HepG2 (cell line): ENCODE results near the gene C9orf40. TPM values are rescaled to one million over a fixed set of nuclear protein-coding genes. Genes with fewer than 3 reads are reported as not detected.

Experiments
- CREB3 ChIP-seq: sonication (generic); formaldehyde crosslinking; IDR thresholded peaks from 2 replicates; pipeline ENCODE4 v1.5.0; 2020; ENCODE audit warnings: missing genetic modification reagents
- HCFC1 ChIP-seq: fragments of 150-350 bp; IDR thresholded peaks from 2 replicates; pipeline ENCODE4 v1.6.1; 2014; ENCODE audit warnings: low read depth, low read length
- HMGA1 ChIP-seq: sonication (generic); formaldehyde crosslinking; conservative IDR thresholded peaks from 2 replicates; pipeline ENCODE4 v1.4.0; 2020; ENCODE audit warnings: missing genetic modification reagents
- JUND ChIP-seq: sonication (generic); formaldehyde crosslinking; IDR thresholded peaks from 2 replicates; pipeline ENCODE4 v1.8.0; 2022; ENCODE audit warnings: mild to moderate bottlenecking, missing genetic modification reagents
- KLF13 ChIP-seq: sonication (generic); formaldehyde crosslinking; IDR thresholded peaks from 2 replicates; pipeline ENCODE4 v1.4.0; 2020; ENCODE audit warnings: mild to moderate bottlenecking, missing genetic modification reagents
- LCORL ChIP-seq, 2 experiments: fragments of 450-650 bp in 1 of 2; sonication (generic) in 1 of 2; formaldehyde crosslinking in 1 of 2; IDR thresholded peaks; 2 replicates each; pipeline versions ENCODE4 v1.5.0 to v1.6.1; 2017 to 2020; ENCODE audit warnings: antibody characterized with exemption in 1 of 2, missing genetic modification reagents in 1 of 2
- NFIB ChIP-seq: sonication (generic); formaldehyde crosslinking; IDR thresholded peaks from 2 replicates; pipeline ENCODE4 v1.9.0; 2021; ENCODE audit warnings: missing genetic modification reagents, mild to moderate bottlenecking, borderline replicate concordance
- NFIC ChIP-seq: IDR thresholded peaks from 2 replicates; pipeline ENCODE4 v1.6.1; 2012; ENCODE audit warnings: mild to moderate bottlenecking, low read length, inconsistent platforms
- SP140L ChIP-seq: sonication (generic); formaldehyde crosslinking; IDR thresholded peaks from 2 replicates; pipeline ENCODE4 v1.4.0; 2020; ENCODE audit warnings: missing genetic modification reagents, borderline replicate concordance
- SRY ChIP-seq: sonication (generic); formaldehyde crosslinking; IDR thresholded peaks from 2 replicates; pipeline ENCODE4 v1.8.0; 2022; ENCODE audit warnings: mild to moderate bottlenecking, missing genetic modification reagents
- TCF7L2 ChIP-seq: IDR thresholded peaks from 2 replicates; pipeline ENCODE4 v1.6.1; 2011; ENCODE audit warnings: mild to moderate bottlenecking, low read depth, low read length, moderate library complexity
- TOE1 ChIP-seq: sonication (generic); formaldehyde crosslinking; IDR thresholded peaks from 2 replicates; pipeline ENCODE4 v1.4.0; 2020; ENCODE audit warnings: mild to moderate bottlenecking, missing genetic modification reagents
- TSC22D2 ChIP-seq: sonication (generic); formaldehyde crosslinking; IDR thresholded peaks from 2 replicates; pipeline ENCODE4 v1.5.1; 2020; ENCODE audit warnings: missing genetic modification reagents, mild to moderate bottlenecking, borderline replicate concordance
- YY1 ChIP-seq: IDR thresholded peaks from 2 replicates; pipeline ENCODE4 v1.6.1; 2011; ENCODE audit warnings: low read length, low read depth, moderate library complexity, mild to moderate bottlenecking; ENCODE audit not compliant: insufficient read depth, insufficient replicate concordance
- ZBTB20 ChIP-seq: sonication (generic); formaldehyde crosslinking; IDR thresholded peaks from 2 replicates; pipeline ENCODE4 v1.8.1; 2023; ENCODE audit warnings: missing genetic modification reagents, low read depth, mild to moderate bottlenecking, borderline replicate concordance
- ZFAT ChIP-seq: sonication (generic); formaldehyde crosslinking; conservative IDR thresholded peaks from 2 replicates; pipeline ENCODE4 v1.8.1; 2023; ENCODE audit warnings: missing genetic modification reagents, inconsistent platforms
- ZFP41 ChIP-seq: sonication (generic); formaldehyde crosslinking; IDR thresholded peaks from 2 replicates; pipeline ENCODE4 v1.4.0; 2020; ENCODE audit warnings: mild to moderate bottlenecking, missing genetic modification reagents, borderline replicate concordance
- ZKSCAN8 ChIP-seq: IDR thresholded peaks from 2 replicates; pipeline ENCODE4 v1.6.1; 2016; ENCODE audit warnings: borderline replicate concordance, missing genetic modification reagents, missing compliant biosample characterization
- ZNF101 ChIP-seq: sonication (generic); formaldehyde crosslinking; IDR thresholded peaks from 2 replicates; pipeline ENCODE4 v1.4.0; 2020; ENCODE audit warnings: mild to moderate bottlenecking, low read depth, missing genetic modification reagents, borderline replicate concordance
- ZNF317 ChIP-seq: sonication (generic); formaldehyde crosslinking; IDR thresholded peaks from 2 replicates; pipeline ENCODE4 v1.5.0; 2020; ENCODE audit warnings: mild to moderate bottlenecking, missing genetic modification reagents
- ZNF430 ChIP-seq: sonication (generic); formaldehyde crosslinking; IDR thresholded peaks from 2 replicates; pipeline ENCODE4 v1.9.0; 2021; ENCODE audit warnings: mild to moderate bottlenecking, missing genetic modification reagents
- ZNF674 ChIP-seq: sonication (generic); formaldehyde crosslinking; IDR thresholded peaks from 2 replicates; pipeline ENCODE4 v1.5.0; 2020; ENCODE audit warnings: low read depth, mild to moderate bottlenecking, missing genetic modification reagents
- polyA plus RNA-seq, 8 experiments: library from polyadenylated mRNA; depleted of rRNA in 3 of 8; stranded (reverse) in 7 of 8; unstranded in 1 of 8; fragments of >200 nt; fragmentation: Illumina TruSeq in 4 of 8; extraction: Trizol in 4 of 8; gene quantifications; 2 replicates each; pipeline versions ENCODE4 v1.2.1 to v1.2.3, GENCODE V29; 2011 to 2016; ENCODE audit warnings: low read depth in 4 of 8, missing spikeins in 1 of 8, mixed read lengths in 1 of 8; ENCODE audit not compliant: insufficient read depth in 1 of 8
- total RNA-seq, 5 experiments: library from RNA; depleted of rRNA; stranded (reverse); fragments of >200 nt; fragmentation: Illumina TruSeq; extraction: Trizol; gene quantifications; 2 replicates each; pipeline ENCODE4 v1.2.3, GENCODE V29; 2016; ENCODE audit warnings: low read depth in 1 of 5
- TF ChIP-seq, protein P1 (sequence below): IDR thresholded peaks from 2 replicates; pipeline ENCODE4 v1.6.1; 2012; ENCODE audit warnings: low read depth, low read length, improper control_type of control experiment
- TF ChIP-seq, protein P2 (sequence below): sonication (generic); formaldehyde crosslinking; IDR thresholded peaks from 2 replicates; pipeline ENCODE4 v1.4.0; 2020; ENCODE audit warnings: missing genetic modification reagents
- TF ChIP-seq, protein P3 (sequence below): sonication (generic); formaldehyde crosslinking; IDR thresholded peaks from 2 replicates; pipeline ENCODE4; 2020; ENCODE audit warnings: missing genetic modification reagents, mild to moderate bottlenecking, borderline replicate concordance

The C9orf40 gene
- total and polyA plus RNA-seq, 2 of the 13 experiments (the other 11 are each of a cell fraction or from before 2014, with no cell fraction given) = 3.0 to 13.5 TPM

GRCh38 chr9:74940600-74940999 is 12.1 kb downstream of the C9orf40 start (continued):
- TF ChIP-seq, protein P1, sequence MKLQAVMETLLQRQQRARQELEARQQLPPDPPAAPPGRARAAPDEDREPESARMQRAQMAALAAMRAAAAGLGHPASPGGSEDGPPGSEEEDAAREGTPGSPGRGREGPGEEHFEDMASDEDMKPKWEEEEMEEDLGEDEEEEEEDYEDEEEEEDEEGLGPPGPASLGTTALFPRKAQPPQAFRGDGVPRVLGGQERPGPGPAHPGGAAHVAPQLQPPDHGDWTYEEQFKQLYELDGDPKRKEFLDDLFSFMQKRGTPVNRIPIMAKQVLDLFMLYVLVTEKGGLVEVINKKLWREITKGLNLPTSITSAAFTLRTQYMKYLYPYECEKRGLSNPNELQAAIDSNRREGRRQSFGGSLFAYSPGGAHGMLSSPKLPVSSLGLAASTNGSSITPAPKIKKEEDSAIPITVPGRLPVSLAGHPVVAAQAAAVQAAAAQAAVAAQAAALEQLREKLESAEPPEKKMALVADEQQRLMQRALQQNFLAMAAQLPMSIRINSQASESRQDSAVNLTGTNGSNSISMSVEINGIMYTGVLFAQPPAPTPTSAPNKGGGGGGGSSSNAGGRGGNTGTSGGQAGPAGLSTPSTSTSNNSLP = peak; percentile 64; the same call in 1 of the 2 replicates
- TF ChIP-seq, protein P2, sequence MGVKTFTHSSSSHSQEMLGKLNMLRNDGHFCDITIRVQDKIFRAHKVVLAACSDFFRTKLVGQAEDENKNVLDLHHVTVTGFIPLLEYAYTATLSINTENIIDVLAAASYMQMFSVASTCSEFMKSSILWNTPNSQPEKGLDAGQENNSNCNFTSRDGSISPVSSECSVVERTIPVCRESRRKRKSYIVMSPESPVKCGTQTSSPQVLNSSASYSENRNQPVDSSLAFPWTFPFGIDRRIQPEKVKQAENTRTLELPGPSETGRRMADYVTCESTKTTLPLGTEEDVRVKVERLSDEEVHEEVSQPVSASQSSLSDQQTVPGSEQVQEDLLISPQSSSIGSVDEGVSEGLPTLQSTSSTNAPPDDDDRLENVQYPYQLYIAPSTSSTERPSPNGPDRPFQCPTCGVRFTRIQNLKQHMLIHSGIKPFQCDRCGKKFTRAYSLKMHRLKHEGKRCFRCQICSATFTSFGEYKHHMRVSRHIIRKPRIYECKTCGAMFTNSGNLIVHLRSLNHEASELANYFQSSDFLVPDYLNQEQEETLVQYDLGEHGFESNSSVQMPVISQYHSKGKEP (CRISPR knock-in tag) = no peak
- TF ChIP-seq NFIC (no peak), LCORL (IDR thresholded peaks at IDR 0.05) (no peak), LCORL (CRISPR knock-in tag; IDR thresholded peaks at IDR 0.05) (peak; percentile 71; the same call in 1 of the 2 replicates), ZNF674 (no peak), HMGA1 (CRISPR knock-in tag) (no peak), SRY (CRISPR knock-in tag) (no peak), JUND (CRISPR knock-in tag) (no peak), HCFC1 (no peak), ZBTB20 (CRISPR knock-in tag) (no peak), TCF7L2 (no peak), YY1 (no peak), TOE1 (no peak), ZNF101 (CRISPR knock-in tag) (no peak), CREB3 (CRISPR knock-in tag) (no peak), ZFAT (CRISPR knock-in tag) (no peak), KLF13 (no peak), SP140L (CRISPR knock-in tag) (no peak), ZFP41 (CRISPR knock-in tag) (no peak), ZNF430 (CRISPR knock-in tag) (no peak), TSC22D2 (CRISPR knock-in tag) (no peak), NFIB (CRISPR knock-in tag) (no peak), ZKSCAN8 (CRISPR knock-in tag) (0 out of 2 replicates have a peak, but pooled peaks have one; percentile 39), ZNF317 (CRISPR knock-in tag) (no peak)
- TF ChIP-seq, protein P3, sequence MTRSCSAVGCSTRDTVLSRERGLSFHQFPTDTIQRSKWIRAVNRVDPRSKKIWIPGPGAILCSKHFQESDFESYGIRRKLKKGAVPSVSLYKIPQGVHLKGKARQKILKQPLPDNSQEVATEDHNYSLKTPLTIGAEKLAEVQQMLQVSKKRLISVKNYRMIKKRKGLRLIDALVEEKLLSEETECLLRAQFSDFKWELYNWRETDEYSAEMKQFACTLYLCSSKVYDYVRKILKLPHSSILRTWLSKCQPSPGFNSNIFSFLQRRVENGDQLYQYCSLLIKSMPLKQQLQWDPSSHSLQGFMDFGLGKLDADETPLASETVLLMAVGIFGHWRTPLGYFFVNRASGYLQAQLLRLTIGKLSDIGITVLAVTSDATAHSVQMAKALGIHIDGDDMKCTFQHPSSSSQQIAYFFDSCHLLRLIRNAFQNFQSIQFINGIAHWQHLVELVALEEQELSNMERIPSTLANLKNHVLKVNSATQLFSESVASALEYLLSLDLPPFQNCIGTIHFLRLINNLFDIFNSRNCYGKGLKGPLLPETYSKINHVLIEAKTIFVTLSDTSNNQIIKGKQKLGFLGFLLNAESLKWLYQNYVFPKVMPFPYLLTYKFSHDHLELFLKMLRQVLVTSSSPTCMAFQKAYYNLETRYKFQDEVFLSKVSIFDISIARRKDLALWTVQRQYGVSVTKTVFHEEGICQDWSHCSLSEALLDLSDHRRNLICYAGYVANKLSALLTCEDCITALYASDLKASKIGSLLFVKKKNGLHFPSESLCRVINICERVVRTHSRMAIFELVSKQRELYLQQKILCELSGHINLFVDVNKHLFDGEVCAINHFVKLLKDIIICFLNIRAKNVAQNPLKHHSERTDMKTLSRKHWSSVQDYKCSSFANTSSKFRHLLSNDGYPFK (CRISPR knock-in tag) = no peak
